Stimulated activated CD8-positive, alpha-beta memory T cell treated with anti-CD3 and anti-CD28 coated beads, Interleukin-15, amount 100 ng/mL, for 24 hours (primary cell): ENCODE data around the gene VSIR.

ENCODE experiments used
- DNase-seq: peaks from one replicate; pipeline ENCODE4 v3.0.0-alpha.2; 2020; ENCODE audit warnings: low read depth

The VSIR gene

DNA sequence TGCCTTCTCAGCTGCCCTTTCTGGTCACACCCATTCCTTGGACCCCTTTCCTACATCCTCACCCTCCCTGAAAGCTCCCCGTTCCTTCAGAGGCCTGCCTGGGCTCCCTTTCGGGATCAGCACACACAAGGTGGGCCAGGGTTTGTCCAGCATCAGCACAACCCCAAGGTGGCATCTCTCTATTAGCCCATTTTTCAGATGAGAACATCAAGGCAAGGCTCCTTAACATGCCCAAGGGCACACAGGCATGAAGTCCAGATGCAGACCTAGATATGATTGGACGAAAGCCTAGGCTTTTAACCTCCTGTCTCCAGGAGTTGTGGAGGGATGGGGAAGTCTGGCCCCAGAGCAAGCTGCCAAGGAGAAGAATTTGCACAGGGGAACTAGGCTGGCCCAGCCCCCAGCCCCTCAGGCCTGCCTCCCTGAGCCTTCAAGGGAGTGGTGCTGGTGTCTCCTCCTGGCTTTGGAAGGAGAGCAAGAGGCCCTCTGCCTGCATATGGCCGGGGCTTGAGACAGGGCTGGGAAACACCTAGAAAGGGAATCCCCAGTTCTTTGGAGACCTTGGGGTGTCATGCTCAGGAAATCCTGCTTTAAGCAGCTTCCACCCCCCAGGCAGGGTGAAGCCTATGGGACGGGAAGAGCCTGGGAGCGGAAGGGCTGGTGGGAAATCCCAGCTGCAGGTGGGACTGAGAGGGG is 9.0 kb upstream of the VSIR start:
- no peak for DNase-seq

DNA sequence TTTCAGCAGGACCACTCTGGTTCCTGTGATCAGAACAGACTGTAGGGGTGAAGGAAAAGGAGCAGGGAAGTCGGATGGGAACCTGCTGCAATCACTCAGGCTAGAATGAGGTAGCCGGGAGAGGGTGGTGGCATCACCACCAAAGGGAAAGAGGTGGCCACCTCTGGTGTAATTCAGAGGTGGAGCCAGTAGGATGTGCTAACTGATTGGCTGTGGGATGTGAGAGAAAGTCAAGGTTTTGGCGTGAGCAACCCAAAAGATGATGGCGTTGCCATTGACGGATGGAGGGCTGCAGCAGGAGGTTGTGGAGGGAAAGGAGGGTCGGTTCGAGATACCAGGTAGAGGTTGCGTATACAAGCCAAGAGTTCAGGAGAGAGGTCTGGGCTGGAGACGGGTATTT is 7.4 kb upstream of the VSIR start:
- no peak for DNase-seq

DNA sequence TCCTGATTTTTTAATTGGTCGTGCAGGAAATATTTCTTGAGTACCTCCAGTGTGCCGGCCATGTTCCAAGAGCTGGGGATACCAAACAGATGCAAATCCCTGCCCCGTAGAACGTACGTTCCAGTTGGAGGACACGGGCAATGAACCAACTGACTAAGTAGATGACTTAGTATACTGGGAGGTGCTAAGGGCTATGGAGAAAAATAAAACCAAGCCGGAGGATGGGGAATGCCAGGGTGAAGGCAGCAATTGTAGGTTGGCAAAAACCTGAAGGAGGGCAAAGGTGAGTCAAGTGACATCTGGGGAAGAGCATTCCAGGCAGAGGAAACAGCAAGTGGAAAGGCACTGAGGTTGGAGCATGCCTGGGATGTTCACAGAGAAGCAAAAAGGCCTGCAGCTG is 6.8 kb upstream of the VSIR start:
- no peak for DNase-seq

DNA sequence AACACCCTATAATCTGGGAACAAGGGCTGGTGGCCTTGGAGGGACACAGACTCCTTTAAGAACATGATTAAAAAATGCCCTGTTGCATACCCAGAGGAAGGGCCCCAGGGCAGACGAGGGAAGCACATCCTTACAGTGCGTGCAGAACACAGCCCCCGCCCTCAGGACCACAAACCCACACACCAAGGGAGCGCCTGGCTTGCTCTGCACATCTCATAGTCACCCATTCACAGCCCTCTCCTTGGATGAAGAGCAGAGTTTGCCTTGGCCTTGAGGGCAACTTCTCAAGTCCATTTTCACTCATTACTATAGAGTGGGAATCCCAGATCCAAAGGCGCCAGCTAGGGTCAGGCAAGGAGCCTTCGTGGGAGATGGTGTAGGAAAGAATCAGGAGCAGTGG is 6.3 kb upstream of the VSIR start:
- DNase-seq = no peak

DNA sequence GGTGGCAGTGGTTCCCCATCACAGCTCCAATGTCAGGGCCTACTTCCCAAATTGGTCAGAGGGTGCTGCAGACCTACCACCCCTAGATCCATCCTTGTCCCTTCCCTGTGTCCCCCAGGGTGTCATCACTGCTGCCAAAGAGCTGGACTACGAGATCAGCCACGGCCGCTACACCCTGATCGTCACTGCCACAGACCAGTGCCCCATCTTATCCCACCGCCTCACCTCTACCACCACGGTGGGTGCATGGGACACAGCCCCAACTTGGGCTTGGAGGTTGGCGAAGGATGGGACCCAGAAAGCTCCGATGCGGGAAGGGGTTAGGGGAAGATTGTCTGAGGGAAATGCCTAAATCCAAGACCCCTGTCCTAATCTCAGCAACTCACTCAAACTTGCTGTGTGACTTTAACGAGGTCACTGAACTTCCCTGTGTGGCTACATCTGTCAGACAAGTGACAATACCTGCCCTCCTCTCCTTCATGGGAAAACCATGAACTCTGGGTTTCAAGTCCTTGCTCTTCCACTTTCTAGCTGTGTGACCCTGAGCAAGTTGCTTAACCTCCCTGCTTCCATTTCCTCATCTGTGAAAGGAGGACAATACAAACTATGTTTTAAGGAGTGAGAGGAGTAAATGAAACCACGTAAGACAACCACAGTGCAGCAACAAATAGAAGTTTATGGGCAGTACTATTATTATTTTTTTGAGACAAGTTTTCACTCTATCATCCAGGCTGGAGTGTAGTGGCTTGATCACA is 4.9 kb upstream of the VSIR start:
- no peak for DNase-seq

DNA sequence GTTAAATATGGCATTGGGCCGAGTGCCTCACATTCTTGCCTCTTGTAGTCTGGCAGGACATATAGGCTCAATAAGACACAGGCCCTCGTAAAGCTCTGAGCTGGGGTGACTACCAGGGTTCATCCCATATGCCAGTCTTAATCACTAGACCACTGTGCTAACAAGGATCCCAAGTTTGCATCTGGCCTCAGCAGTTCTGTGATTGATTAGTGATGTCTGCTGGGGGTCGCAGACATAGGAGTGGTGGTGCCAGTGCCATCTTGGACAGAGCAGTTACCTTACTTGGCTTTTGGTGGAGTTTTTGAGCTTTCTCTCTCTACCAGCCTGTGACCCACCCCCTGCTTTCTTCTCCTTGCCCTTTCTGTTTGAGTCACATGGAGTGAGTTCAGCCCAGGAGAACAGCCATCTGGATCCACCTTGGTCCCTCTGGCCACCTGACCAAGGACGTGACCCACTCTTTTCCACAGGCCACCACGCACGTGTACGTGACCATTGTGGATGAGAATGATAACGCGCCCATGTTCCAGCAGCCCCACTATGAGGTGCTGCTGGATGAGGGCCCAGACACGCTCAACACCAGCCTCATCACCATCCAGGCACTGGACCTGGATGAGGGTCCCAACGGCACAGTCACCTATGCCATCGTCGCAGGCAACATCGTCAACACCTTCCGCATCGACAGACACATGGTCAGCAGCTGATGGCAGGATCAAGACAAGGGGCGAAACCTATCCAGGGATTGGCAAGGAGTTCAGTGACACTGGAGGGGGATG is 4.1 kb upstream of the VSIR start:
- no peak for DNase-seq

DNA sequence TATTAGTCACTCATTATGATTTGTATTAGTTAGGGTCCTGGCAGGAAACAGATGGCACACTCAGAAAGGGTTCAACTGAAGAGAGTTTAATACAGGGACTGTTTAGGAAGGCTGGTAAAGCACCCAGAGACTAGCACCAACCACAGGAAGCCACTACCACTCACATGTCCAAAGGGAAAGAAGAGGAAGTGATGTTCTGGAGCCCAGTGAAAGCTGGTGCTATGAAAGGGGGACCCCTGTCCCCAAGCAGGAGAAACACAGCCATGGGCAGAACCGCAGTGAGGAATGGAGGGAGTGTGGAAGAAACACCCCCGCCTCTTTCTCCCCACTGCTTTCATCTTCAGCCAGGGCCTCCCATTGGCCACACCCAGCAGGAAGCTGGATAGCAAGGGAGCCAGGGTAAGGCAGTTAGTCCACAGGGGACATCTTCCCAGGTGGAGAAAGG is 3.2 kb upstream of the VSIR start:
- no peak for DNase-seq

DNA sequence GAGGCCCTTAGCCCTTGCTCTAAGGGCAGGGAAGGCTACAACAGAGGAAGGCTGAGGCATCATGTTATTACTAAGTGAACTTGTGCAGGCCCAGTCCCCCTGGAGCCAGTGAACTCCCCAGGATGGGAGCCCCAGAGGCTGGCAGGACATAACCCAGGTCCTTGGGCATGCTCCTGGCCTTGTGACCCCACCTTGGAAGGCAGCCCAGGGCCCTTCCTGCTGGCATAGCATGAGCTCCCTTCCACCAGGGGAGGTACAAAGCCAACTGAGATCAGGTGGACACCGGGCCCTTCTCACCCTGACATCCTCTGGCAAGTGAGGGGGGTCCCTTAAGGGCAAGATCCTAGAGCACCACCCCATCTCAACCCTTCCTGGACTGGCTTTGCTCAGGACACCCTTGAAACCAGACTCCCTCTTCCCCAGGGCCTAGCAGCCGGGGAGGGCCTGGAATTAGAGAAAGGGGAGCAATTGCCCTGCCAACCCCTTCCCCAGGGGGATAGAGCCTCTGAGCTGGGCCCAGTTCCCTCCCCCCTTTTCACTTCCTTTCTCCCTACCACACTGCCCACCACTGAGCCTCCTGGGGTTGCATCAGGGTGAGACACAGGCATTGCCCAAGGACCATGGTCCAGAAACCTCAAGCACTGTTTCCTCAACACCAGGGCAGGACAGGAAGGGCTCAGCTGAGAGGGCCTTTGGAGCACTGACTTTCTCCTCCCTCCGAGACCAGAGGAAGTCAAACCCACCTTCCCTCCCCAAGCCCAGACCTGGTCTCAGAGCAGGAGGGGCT is 1.8 kb upstream of the VSIR start:
- no peak for DNase-seq

DNA sequence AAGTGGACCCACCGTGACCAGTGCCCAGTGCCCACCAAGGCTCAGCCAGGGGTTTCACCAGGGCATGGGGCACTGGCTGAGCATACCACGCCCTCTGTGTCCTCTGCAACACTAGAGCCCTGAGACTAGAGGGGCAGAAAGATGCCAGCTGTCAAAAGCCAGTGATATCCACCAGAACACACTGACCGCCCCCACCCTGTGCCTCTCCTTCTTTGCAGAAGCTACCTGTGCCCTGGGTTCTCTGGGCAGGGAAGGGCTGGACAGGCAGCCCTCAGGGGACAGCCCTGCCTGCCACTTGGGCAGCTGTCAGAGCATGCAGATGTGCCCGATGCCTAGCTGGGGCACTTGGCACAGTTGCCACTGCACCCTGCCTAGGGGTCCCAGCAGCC is 494 bp downstream of the VSIR start:
- DNase-seq = no peak

DNA sequence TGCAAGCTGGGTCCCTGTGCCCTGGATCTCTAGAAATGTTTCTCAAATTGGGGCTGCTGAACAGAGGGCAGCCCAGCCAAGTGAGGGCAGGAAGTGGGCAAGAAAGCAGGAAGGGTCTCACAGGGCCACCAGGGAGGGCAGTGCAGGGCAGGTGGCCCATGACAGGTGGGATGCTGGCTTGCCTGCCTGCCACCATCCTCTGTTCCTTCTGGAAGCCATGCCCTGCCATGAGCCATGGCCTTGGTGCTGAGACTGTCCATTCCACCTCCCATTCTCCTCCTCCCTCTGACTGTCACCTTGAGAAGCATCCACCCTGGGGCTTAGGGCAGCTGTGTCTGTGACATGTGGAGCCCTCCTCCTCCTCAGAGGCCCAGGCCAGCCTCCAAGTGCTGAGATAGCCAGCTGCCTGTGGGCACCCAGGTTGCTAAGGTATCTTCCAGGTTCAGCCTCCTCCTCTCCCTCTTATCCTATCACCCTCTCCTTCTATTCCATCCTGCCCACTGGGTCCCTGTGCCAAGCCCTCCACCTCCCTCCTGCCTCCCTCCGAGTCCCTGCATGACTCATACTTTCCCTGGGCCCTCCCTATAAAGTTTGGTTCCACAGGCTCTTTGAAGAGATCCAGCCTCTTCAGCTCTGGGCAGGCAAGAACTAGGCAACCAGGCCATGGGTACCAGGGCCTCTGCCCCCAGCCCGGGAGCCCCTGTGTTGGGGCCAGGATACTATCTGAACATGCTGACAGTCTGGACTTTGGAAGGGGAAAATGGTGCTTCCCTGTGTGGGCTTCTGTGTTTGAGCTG is 1.3 kb downstream of the VSIR start:
- no peak for DNase-seq

DNA sequence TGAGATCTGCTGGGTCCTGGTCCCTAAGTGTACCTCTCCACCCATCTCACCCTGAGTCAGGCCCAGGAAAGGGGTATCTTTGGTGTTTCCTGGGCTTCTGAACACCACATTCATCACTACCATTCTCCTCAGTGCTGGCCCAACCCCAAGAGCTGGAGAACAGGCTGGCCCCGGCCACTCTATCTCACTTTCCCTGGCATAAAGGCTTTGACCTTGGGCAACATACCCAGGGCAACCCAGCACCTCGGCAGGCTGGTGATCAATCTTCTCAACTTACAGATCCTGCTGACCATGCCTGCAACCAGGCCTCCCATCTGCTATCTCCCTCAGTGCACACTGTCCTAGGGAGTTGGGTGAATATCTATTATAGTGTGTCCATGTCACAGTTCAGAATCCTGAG is 2.1 kb downstream of the VSIR start:
- no peak for DNase-seq

DNA sequence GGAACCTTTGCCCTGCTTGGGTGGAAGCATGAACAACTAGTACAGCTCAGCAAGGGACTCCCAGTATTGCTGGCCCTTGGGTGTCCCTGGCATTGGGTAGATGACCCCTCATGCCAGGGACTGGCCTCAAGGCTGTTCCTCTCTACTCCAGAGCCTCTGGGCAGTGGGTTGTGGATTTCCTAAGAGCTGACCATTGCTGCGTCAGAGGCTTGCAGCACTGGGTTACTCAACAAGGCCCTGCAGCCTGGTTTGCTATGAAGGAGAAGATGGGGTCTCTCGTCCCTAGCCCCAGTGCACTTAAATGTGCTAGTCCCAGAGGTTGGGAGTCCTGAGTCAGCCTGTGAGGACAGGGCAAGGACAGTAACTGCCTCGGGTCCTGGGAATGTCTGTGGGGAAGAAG is 2.5 kb downstream of the VSIR start:
- no peak for DNase-seq

DNA sequence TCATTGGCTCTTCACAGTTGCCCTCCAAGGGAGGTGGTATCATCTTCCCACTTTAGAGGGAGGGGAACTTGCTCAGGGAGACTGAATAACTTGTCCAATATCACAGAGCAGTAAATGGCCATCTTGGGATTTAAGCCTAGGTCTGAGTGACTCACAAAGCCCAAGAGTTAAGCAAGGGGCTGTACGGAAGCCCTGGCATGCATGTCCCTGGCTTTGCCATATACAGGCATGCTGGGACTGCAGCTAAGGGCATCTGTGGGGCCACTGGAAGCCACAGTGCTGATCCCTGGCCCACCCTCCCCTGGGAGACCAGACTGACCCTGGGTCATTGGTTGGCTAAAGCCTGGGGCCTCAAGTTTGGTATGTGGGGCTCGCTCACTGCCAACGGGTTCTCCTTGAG is 3.1 kb downstream of the VSIR start:
- no peak for DNase-seq

DNA sequence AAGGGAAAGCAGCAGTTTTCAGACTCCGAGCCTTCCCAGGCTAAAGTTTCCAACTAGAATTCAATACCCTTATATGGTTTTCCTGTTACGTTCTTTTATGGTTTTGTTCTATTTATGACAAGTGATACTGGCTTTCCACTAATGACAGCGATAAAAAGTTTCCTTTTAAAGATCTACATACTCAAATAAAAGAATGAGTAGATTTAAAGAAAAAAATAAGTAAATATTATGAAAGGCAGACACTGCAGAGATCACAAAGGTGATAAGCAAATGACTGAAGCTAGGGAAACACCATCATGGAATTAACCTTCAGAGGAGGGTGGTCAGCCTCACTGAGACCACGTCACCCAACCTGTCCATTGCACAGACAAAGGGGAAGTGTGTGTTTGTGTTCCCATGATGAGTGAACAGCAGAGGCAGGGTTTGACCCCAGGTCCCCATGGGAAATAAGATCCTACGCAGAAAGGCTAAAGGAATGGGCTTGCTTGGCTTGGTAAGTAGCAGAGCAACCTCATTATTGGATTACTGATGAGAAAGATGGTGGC is 4.0 kb downstream of the VSIR start:
- DNase-seq = no peak

DNA sequence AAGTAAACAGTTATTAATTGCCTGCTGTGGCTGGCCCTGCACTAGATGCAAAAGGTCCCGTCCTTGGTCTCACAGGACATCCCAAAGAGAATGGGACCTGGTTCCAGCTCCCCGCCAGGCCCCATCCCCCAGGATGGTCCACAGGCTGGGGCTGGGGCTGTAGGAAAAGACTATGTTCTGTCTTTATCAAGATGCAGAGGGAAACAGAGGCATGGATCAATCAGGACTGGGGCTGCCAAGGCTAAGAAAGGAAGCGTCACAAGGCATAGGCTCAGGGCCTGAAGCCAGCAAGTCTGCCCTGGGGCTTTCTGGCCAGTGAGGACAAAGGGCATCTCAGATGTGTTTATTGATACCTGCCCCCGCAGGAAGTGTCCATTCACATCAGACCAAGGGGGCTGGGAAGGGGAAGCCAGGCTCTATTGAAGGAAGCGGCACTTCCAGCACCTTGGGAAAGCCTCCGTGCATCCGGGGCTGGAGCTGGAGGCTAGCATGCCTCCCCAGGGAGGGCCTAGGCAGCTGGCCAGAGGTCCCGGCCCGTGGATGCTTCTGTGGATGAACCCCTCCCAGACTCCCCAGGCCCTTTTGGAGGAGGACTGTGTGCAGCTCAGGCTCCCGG is 5.8 kb downstream of the VSIR start:
- DNase-seq = no peak

DNA sequence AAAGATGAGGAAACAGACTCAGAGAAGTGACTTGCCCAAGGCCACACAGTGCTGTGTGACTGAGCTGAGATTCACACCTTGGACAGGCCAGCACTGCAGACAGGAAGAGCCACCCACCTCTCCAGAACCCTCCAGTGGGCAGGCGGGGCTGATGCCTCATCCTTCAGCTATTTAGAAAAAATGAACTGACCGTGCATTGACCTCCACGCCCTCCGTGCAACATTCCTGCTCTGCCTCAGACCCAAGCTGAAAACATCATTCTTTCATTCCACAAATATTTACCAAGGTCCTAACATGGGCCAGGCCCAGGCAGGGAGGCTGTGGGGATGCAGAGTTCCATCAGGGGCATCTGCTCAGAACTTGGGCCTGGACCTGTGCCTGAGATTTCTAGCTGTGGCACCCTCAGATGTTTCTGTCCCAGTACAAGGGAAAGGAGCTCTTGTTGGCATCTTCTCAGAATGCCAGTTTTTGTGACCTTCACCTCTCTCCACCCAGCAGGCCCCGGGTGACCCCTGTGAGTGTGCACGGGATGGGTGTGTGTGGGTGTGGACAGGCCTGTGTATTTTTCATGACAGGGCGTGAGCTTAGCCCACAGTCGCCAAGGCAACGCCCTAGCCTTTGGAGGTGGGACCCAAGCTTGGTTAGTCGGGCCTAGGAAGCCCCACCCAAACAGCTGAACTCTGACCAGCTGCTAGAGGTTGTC is 6.5 kb downstream of the VSIR start:
- no peak for DNase-seq

DNA sequence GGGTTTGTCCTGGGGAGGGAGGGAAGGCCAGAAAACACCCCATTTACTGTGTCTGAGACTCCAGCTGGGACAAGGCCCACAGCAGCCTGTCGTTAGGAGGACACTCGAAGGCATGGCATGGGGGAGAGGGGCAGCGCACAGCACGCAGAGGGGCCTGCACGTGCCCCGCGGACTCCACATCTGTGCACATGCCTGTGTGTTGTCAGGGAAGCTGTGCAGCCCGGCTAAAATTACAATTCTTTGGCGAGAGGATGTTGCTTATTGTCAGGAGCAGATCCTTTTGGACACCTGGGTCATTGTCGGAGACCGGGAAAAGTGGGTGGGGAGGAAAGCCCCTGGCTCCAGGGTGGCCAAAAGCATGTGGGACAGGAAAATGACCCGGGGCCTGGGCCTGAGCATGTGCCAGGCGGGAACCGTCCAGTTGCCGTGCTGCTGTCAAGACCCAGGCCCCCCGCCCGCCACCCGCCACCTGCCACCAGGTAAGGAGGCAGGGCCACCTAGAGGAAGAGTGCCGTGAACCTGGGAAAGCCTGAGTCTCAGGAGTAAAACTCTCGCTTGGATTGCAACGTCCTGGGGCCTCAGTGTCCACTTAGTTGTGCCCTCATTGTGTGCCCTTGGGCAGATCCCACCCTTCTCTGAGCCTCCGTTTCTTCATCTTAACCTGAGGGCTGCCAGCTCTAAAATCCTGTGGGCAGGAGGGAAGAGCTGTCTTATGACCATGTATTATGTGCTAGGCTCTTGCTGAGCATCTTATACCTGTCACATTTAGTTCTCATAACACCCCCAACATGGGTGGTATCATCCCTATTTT is 7.2 kb downstream of the VSIR start:
- DNase-seq = no peak

DNA sequence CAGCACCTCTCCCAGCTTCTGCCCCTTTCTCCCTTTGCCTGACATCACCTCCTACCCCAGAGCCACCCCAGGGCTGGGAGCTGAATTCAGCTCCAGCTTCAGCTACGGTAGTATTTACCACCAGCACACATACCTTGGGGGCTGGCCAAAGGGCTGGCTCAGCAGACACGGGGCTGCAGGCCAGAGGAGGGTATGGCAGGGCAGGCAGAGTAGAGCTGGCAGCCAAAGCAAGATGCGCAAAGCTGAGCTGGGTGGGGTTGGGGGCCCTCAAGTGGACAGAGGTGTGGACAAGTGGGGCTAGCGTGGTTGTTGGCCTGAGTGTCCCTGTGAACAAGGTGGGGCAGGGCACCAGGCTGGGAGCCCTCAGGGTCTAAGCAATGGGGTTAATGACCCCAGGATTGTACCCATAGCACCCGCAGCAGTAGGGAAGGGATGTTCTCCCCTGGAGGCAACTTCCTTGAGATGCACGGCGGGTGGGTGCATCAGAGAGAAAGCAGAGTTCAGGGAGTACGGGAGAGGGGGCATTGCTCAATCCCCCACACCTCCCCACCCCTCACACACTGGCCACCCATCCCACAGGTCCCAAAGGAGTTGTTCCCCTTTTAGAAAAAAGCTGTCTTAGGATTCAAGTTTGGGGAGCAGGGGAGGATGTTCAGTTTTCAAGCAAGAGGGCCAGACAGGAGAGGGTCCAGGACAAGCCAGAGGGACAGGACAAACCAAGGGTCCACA is 8.0 kb downstream of the VSIR start:
- no peak for DNase-seq
